Mammary epithelial cell (primary cell): ENCODE measurements around the gene THSD7A.

ENCODE experiments used
- EZH2 ChIP-seq: IDR thresholded peaks from 2 replicates; pipeline ENCODE4 v1.6.1; 2012; ENCODE audit warnings: low read length, inconsistent platforms, borderline replicate concordance
- TF ChIP-seq, protein P1 (sequence below), 2 donors: IDR thresholded peaks in 1 of 2; conservative IDR thresholded peaks in 1 of 2; 2 replicates each; pipeline ENCODE4 v1.5.1; 2011 to 2012; ENCODE audit warnings: inconsistent platforms in 2 of 2, low read length in 2 of 2, mild to moderate bottlenecking in 2 of 2, control low read depth in 1 of 2, low read depth in 1 of 2; ENCODE audit not compliant: insufficient read depth in 1 of 2; ENCODE audit errors: extremely low read depth in 1 of 2

DNA sequence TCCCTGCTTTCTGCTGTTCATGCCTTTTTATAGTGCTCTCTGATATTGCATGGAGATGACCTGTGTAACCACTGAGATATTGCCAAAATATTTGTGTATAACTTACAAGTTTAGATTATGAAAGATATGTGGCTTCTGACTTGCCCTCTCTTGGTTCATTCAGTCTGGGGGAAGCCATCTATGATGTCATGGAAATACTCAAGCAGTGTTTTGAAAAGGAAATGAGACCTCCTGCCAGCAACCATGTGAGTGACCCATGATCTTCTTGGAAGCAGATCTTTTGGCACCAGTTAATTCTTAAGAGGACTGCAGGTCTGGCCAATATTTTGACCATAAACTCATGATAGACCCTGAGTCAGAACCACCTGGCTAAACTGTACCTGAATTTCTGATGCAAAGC is 183.0 kb downstream of the THSD7A start:
- TF ChIP-seq EZH2 = no peak
- TF ChIP-seq, protein P1, sequence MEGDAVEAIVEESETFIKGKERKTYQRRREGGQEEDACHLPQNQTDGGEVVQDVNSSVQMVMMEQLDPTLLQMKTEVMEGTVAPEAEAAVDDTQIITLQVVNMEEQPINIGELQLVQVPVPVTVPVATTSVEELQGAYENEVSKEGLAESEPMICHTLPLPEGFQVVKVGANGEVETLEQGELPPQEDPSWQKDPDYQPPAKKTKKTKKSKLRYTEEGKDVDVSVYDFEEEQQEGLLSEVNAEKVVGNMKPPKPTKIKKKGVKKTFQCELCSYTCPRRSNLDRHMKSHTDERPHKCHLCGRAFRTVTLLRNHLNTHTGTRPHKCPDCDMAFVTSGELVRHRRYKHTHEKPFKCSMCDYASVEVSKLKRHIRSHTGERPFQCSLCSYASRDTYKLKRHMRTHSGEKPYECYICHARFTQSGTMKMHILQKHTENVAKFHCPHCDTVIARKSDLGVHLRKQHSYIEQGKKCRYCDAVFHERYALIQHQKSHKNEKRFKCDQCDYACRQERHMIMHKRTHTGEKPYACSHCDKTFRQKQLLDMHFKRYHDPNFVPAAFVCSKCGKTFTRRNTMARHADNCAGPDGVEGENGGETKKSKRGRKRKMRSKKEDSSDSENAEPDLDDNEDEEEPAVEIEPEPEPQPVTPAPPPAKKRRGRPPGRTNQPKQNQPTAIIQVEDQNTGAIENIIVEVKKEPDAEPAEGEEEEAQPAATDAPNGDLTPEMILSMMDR (conservative IDR thresholded peaks at IDR 0.05 in 1 of 2, IDR thresholded peaks at IDR 0.05 in 1 of 2; ENCODE audit: extremely low read depth in 1 of 2, insufficient read depth in 1 of 2, low read depth in 1 of 2, low read length in 2 of 2) = no peak
